ENCODE data around the gene AKIP1. TPM values are rescaled to one million over a fixed set of nuclear protein-coding genes. Genes with fewer than 3 reads are reported as not detected.
A peak's percentile ranks its signal among the peaks of the same experiment; 100 is the strongest.

AKIP1 gene
- total and polyA plus RNA-seq, 9 of the 15 experiments (the other 6 are each of a cell fraction or from before 2014, with no cell fraction given), result 9.0 to 52.6 (median 36.2) TPM

- TF ChIP-seq MAZ (CRISPR knock-in tag; conservative IDR thresholded peaks at IDR 0.05 in 1 of 2, IDR thresholded peaks at IDR 0.05 in 1 of 2), result no peak
- no peak for TF ChIP-seq ZFX (CRISPR knock-in tag; IDR thresholded peaks at IDR 0.05)
- TF ChIP-seq SAFB2 (IDR thresholded peaks at IDR 0.05; ENCODE audit: borderline replicate concordance, low read depth, low read length, severe bottlenecking), result no peak
- TF ChIP-seq SMARCA4 (IDR thresholded peaks at IDR 0.05), result no peak
- no peak for TF ChIP-seq ZNF589 (CRISPR knock-in tag; IDR thresholded peaks at IDR 0.05; ENCODE audit: low read depth)
- TF ChIP-seq ZNF282 (CRISPR knock-in tag; IDR thresholded peaks at IDR 0.05), result peak; percentile 74; the same call in 1 of the 2 replicates
- TF ChIP-seq U2AF1 (optimal IDR thresholded peaks at IDR 0.05; ENCODE audit: low read depth, low read length), result peak; percentile 84
- no peak for TF ChIP-seq DPF2 (IDR thresholded peaks at IDR 0.05)
- TF ChIP-seq ARID4B (CRISPR knock-in tag; IDR thresholded peaks at IDR 0.05), result 0 out of 2 replicates have a peak, but pooled peaks have one; percentile 35
These were observed 52.8 kb downstream of the AKIP1 start (continued) for GRCh38 chr11:8963569-8964323.
